NCI-H1436 (cell line): Measurements from ENCODE around the gene DCUN1D2.
"Not testable (repeated sequence)": the region's sequence is repeated elsewhere in the genome, so short reads cannot be mapped to it uniquely, and the experiment has no call there.

Source experiments
- DNase-seq: peaks from one replicate; lab custom pipeline; 2025; lab: John Stamatoyannopoulos, UW

DCUN1D2 gene

GRCh38 chr13:113445791-113446487 lies 44.6 kb downstream of the DCUN1D2 start:
- no peak for DNase-seq

GRCh38 chr13:113443991-113444390 lies 46.5 kb downstream of the DCUN1D2 start:
- no peak for DNase-seq

- no peak for DNase-seq
These were observed 47.5 kb downstream of the DCUN1D2 start for GRCh38 chr13:113442985-113443362.

- no peak for DNase-seq
These were observed 48.0 kb downstream of the DCUN1D2 start for GRCh38 chr13:113442354-113442984.

GRCh38 chr13:113441661-113442060 lies 48.9 kb downstream of the DCUN1D2 start:
- DNase-seq, result no peak

- DNase-seq, result no peak
These were observed 53.0 kb downstream of the DCUN1D2 start for GRCh38 chr13:113437408-113438010.

- not testable (repeated sequence) for DNase-seq
These were observed 53.6 kb downstream of the DCUN1D2 start for GRCh38 chr13:113436866-113437265.

GRCh38 chr13:113435907-113436306 lies 54.6 kb downstream of the DCUN1D2 start:
- DNase-seq, result not testable (repeated sequence)

GRCh38 chr13:113433391-113433916 lies 57.1 kb downstream of the DCUN1D2 start:
- DNase-seq, result no peak

- DNase-seq, result no peak
These were observed 57.8 kb downstream of the DCUN1D2 start for GRCh38 chr13:113432506-113433270.

- DNase-seq, result no peak
These were observed 59.3 kb downstream of the DCUN1D2 start for GRCh38 chr13:113431171-113431570.

- DNase-seq, result no peak
These were observed 60.0 kb downstream of the DCUN1D2 start for GRCh38 chr13:113430378-113431110.

- DNase-seq, result no peak
These were observed 60.9 kb downstream of the DCUN1D2 start for GRCh38 chr13:113429608-113429985.

- DNase-seq, result no peak
These were observed 61.5 kb downstream of the DCUN1D2 start for GRCh38 chr13:113428871-113429607.

GRCh38 chr13:113428469-113428865 lies 62.0 kb downstream of the DCUN1D2 start:
- DNase-seq, result no peak

GRCh38 chr13:113427562-113428468 lies 62.7 kb downstream of the DCUN1D2 start:
- DNase-seq, result no peak

GRCh38 chr13:113426591-113426986 lies 63.9 kb downstream of the DCUN1D2 start:
- no peak for DNase-seq

- no peak for DNase-seq
These were observed 64.4 kb downstream of the DCUN1D2 start for GRCh38 chr13:113425941-113426590.

- DNase-seq, result no peak
These were observed 66.9 kb downstream of the DCUN1D2 start for GRCh38 chr13:113423520-113424163.
